Medulla oblongata (tissue), 1 donor: ENCODE results near the gene C9orf78.

Source experiments
- DNase-seq: peaks from one replicate; pipeline ENCODE4 v3.0.0-alpha.2; 2015; ENCODE audit errors: extremely low spot score

C9orf78 gene

GRCh38 chr9:129835128-129835859 lies at the start of gene C9orf78, which contains the start of gene USP20:
TSS of gene C9orf78 (minus strand) at chr9:129835275. CDS start at chr9:129835221, 54 bp downstream.
TSS of gene USP20 (plus strand) at chr9:129835458. CDS start at chr9:129852556, 17,098 bp downstream.
- DNase-seq = peak; percentile 98

GRCh38 chr9:129884220-129885017 lies 49.3 kb upstream of the C9orf78 start:
- peak; percentile 89 for DNase-seq

- no peak for DNase-seq
Observed at GRCh38 chr9:129881547-129882324, 46.7 kb upstream of the C9orf78 start.

- no peak for DNase-seq
Observed at GRCh38 chr9:129880654-129881546, 45.8 kb upstream of the C9orf78 start.

GRCh38 chr9:129879991-129880653 lies 45.0 kb upstream of the C9orf78 start:
- DNase-seq = no peak

- DNase-seq = no peak
Observed at GRCh38 chr9:129879103-129879699, 44.1 kb upstream of the C9orf78 start.

GRCh38 chr9:129878291-129878690 lies 43.2 kb upstream of the C9orf78 start:
- DNase-seq = no peak

GRCh38 chr9:129876815-129877214 lies 41.7 kb upstream of the C9orf78 start:
- DNase-seq = no peak

GRCh38 chr9:129875687-129876395 lies 40.8 kb upstream of the C9orf78 start:
- DNase-seq = no peak

GRCh38 chr9:129875181-129875611 lies 40.1 kb upstream of the C9orf78 start:
- no peak for DNase-seq

- no peak for DNase-seq
Observed at GRCh38 chr9:129874261-129875101, 39.4 kb upstream of the C9orf78 start.

GRCh38 chr9:129873563-129874190 lies 38.6 kb upstream of the C9orf78 start:
- DNase-seq = no peak

- DNase-seq = no peak
Observed at GRCh38 chr9:129871046-129871445, 36.0 kb upstream of the C9orf78 start.

GRCh38 chr9:129869585-129870501 lies 34.8 kb upstream of the C9orf78 start:
- DNase-seq = no peak

- DNase-seq = no peak
Observed at GRCh38 chr9:129868872-129869486, 33.9 kb upstream of the C9orf78 start.
